ENCODE data around the gene DNASE1. TPM values are rescaled to one million over a fixed set of nuclear protein-coding genes. Genes with fewer than 3 reads are reported as not detected.

The DNASE1 gene
- total RNA-seq, 1 donor from 2014 or later: 15.7 TPM

- DNase-seq (ENCODE audit: low read depth in 2 of 2): no peak
These were observed 39.6 kb downstream of the DNASE1 start for GRCh38 chr16:3694051-3694450.

- DNase-seq (ENCODE audit: low read depth in 2 of 2): no peak
These were observed 41.3 kb downstream of the DNASE1 start for GRCh38 chr16:3695610-3696369.

GRCh38 chr16:3696425-3697218, 42.1 kb downstream of the DNASE1 start:
- DNase-seq (ENCODE audit: low read depth in 2 of 2): peak in 1 of 2 donors; percentile 18

GRCh38 chr16:3698941-3699340, 44.5 kb downstream of the DNASE1 start:
- no peak for DNase-seq (ENCODE audit: low read depth in 2 of 2)

- no peak for DNase-seq (ENCODE audit: low read depth in 2 of 2)
These were observed 47.0 kb downstream of the DNASE1 start for GRCh38 chr16:3701531-3701930.

GRCh38 chr16:3702082-3702481, 47.6 kb downstream of the DNASE1 start:
- no peak for DNase-seq (ENCODE audit: low read depth in 2 of 2)

GRCh38 chr16:3706253-3707012, 51.9 kb downstream of the DNASE1 start:
- DNase-seq (ENCODE audit: low read depth in 2 of 2): no peak

Other genes with a start within 250 kb of the DNASE1 start
- 1.5 and 2.2 TPM in 2 replicates for gene ZNF597, start 211.2 kb upstream of the DNASE1 start, total RNA-seq
- gene NAA60, start 211.0 kb upstream of the DNASE1 start, total RNA-seq: 8.3 and 10.1 TPM in 2 replicates
- not detected in 2 replicates for gene C16orf90, start 159.2 kb upstream of the DNASE1 start, total RNA-seq
- 5.2 and 5.4 TPM in 2 replicates for gene CLUAP1, start 153.7 kb upstream of the DNASE1 start, total RNA-seq
- 2.6 and 2.8 TPM in 2 replicates for gene NLRC3, start 77.3 kb upstream of the DNASE1 start, total RNA-seq
- 1.5 and 1.8 TPM in 2 replicates for gene SLX4, start 43.1 kb upstream of the DNASE1 start, total RNA-seq
- gene TRAP1, start 62.8 kb downstream of the DNASE1 start, total RNA-seq: 65.5 and 81.1 TPM in 2 replicates
- gene CREBBP, start 226.0 kb downstream of the DNASE1 start, total RNA-seq: 9.4 and 15.9 TPM in 2 replicates

Data from lung microvascular endothelial cell (primary cell).